H9 (cell line): Measurements from ENCODE around the gene PHF5A. TPM values are rescaled to one million over a fixed set of nuclear protein-coding genes. Genes with fewer than 3 reads are reported as not detected.

Experiments used
- DNase-seq: peaks from one replicate; pipeline ENCODE4 v3.0.0-alpha.2; 2017
- H2AFZ ChIP-seq: one replicate; pipeline ENCODE4 v1.6.1; 2013; ENCODE audit warnings: mild to moderate bottlenecking, low read length, control low read depth, moderate library complexity
- H2AK5ac ChIP-seq: 2 replicates; pipeline ENCODE4 v1.6.1; 2013; ENCODE audit warnings: low read length, control low read depth, mixed read lengths; ENCODE audit not compliant: insufficient read length
- H2BK120ac ChIP-seq: one replicate; pipeline ENCODE4 v1.6.1; 2013; ENCODE audit warnings: low read depth, mild to moderate bottlenecking, low read length, control low read depth, inconsistent platforms; ENCODE audit not compliant: poor library complexity, severe bottlenecking
- H2BK12ac ChIP-seq: 2 replicates; pipeline ENCODE4 v1.6.1; 2013; ENCODE audit warnings: low read length, control low read depth, mixed read lengths, low read depth; ENCODE audit not compliant: insufficient read length
- H2BK15ac ChIP-seq: 2 replicates; pipeline ENCODE4 v1.6.1; 2013; ENCODE audit warnings: low read depth, low read length, control low read depth
- H2BK20ac ChIP-seq: one replicate; pipeline ENCODE4 v1.6.1; 2013; ENCODE audit warnings: low read depth, mild to moderate bottlenecking, low read length, control low read depth, inconsistent platforms; ENCODE audit not compliant: poor library complexity, severe bottlenecking
- H2BK5ac ChIP-seq: 2 replicates; pipeline ENCODE4 v1.6.1; 2013; ENCODE audit warnings: low read length, control low read depth, mixed read lengths; ENCODE audit not compliant: insufficient read length
- H3K14ac ChIP-seq: 2 replicates; pipeline ENCODE4 v1.6.1; 2013; ENCODE audit warnings: low read length, control low read depth; ENCODE audit not compliant: insufficient read depth
- H3K18ac ChIP-seq: 2 replicates; pipeline ENCODE4 v1.6.1; 2013; ENCODE audit warnings: low read depth, mild to moderate bottlenecking, mixed read lengths, low read length, control low read depth; ENCODE audit not compliant: insufficient read length
- H3K23ac ChIP-seq: 2 replicates; pipeline ENCODE4 v1.6.1; 2013; ENCODE audit warnings: low read length, control low read depth, mixed read lengths, low read depth; ENCODE audit not compliant: insufficient read length
- H3K23me2 ChIP-seq: 2 replicates; pipeline ENCODE4 v1.6.1; 2013; ENCODE audit warnings: low read depth, mild to moderate bottlenecking, mixed read lengths, low read length, control low read depth; ENCODE audit not compliant: insufficient read length, poor library complexity, severe bottlenecking
- H3K27ac ChIP-seq: 2 replicates; pipeline ENCODE4 v1.5.1; 2013; ENCODE audit warnings: low read length, control low read depth, mixed read lengths, low read depth; ENCODE audit not compliant: insufficient read length
- H3K27me3 ChIP-seq: 2 replicates; pipeline ENCODE4 v1.6.1; 2013; ENCODE audit warnings: low read length, control low read depth, inconsistent platforms; ENCODE audit not compliant: insufficient read depth
- H3K4ac ChIP-seq: 2 replicates; pipeline ENCODE4 v1.6.1; 2013; ENCODE audit warnings: low read depth, mild to moderate bottlenecking, control low read depth, inconsistent platforms, low read length, moderate library complexity
- H3K4me1 ChIP-seq: 2 replicates; pipeline ENCODE4 v1.6.1; 2013; ENCODE audit warnings: low read length, control low read depth, inconsistent platforms; ENCODE audit not compliant: insufficient read depth
- H3K4me2 ChIP-seq: 2 replicates; pipeline ENCODE4 v1.6.1; 2013; ENCODE audit warnings: low read length, control low read depth, mixed read lengths; ENCODE audit not compliant: insufficient read length, insufficient read depth
- H3K56ac ChIP-seq: 2 replicates; pipeline ENCODE4 v1.6.1; 2013; ENCODE audit warnings: low read depth, mild to moderate bottlenecking, mixed read lengths, low read length, control low read depth; ENCODE audit not compliant: insufficient read length
- H3K79me1 ChIP-seq: 2 replicates; pipeline ENCODE4 v1.6.1; 2013; ENCODE audit warnings: low read depth, mild to moderate bottlenecking, moderate library complexity, low read length, control low read depth, inconsistent platforms; ENCODE audit not compliant: insufficient read depth, poor library complexity, severe bottlenecking
- H3K79me2 ChIP-seq: 2 replicates; pipeline ENCODE4 v1.6.1; 2013; ENCODE audit warnings: low read length, control low read depth, inconsistent platforms; ENCODE audit not compliant: insufficient read depth
- H3K9ac ChIP-seq: 2 replicates; pipeline ENCODE4 v1.6.1; 2013; ENCODE audit warnings: low read length, control low read depth, mixed read lengths; ENCODE audit not compliant: insufficient read length; ENCODE audit errors: extremely low read depth
- H3K9me3 ChIP-seq: one replicate; pipeline ENCODE4 v1.6.1; 2013; ENCODE audit warnings: low read depth, low read length, inconsistent platforms; ENCODE audit not compliant: control insufficient read depth
- H3T11ph ChIP-seq: one replicate; pipeline ENCODE4 v1.6.1; 2013; ENCODE audit warnings: mild to moderate bottlenecking, low read length, control low read depth, inconsistent platforms
- H4K20me1 ChIP-seq: one replicate; pipeline ENCODE4 v1.6.1; 2013; ENCODE audit not compliant: control insufficient read depth, insufficient read length, insufficient read depth
- H4K5ac ChIP-seq: 2 replicates; pipeline ENCODE4 v1.6.1; 2013; ENCODE audit warnings: low read depth, mild to moderate bottlenecking, mixed read lengths, low read length, control low read depth; ENCODE audit not compliant: insufficient read length
- H4K8ac ChIP-seq: replicated peaks from 2 replicates; pipeline ENCODE4 v1.6.1; 2013; ENCODE audit warnings: low read length, control low read depth, mixed read lengths, low read depth; ENCODE audit not compliant: insufficient read length
- H4K91ac ChIP-seq: 2 replicates; pipeline ENCODE4 v1.6.1; 2013; ENCODE audit warnings: low read depth, mild to moderate bottlenecking, moderate library complexity, mixed read lengths, low read length, control low read depth; ENCODE audit not compliant: insufficient read length
- H3K27ac Mint-ChIP-seq, 3 experiments: 2 replicates in 2 of 3; 3 replicates in 1 of 3; pipeline ENCODE4 v1.8.0; 2020 to 2021; ENCODE audit warnings: mixed read lengths in 3 of 3, mild to moderate bottlenecking in 1 of 3, moderate library complexity in 1 of 3
- H3K27me3 Mint-ChIP-seq: 2 replicates; pipeline ENCODE4 v1.8.0; 2021; ENCODE audit warnings: low read depth, mild to moderate bottlenecking, moderate library complexity, mixed read lengths
- H3K36me3 Mint-ChIP-seq, 3 experiments: 2 replicates in 2 of 3; 3 replicates in 1 of 3; pipeline ENCODE4 v1.8.0; 2020 to 2021; ENCODE audit warnings: low read depth in 3 of 3, mixed read lengths in 3 of 3; ENCODE audit not compliant: insufficient read depth in 1 of 3
- H3K4me1 Mint-ChIP-seq, 2 experiments: 2 replicates each; pipeline ENCODE4 v1.8.0; 2020; ENCODE audit warnings: mixed read lengths in 2 of 2
- H3K4me3 Mint-ChIP-seq, 2 experiments: 2 replicates in 1 of 2; 3 replicates in 1 of 2; pipeline ENCODE4 v1.8.0; 2020 to 2021; ENCODE audit warnings: mild to moderate bottlenecking in 2 of 2, mixed read lengths in 2 of 2, moderate library complexity in 1 of 2
- H3K9me3 Mint-ChIP-seq, 2 experiments: 2 replicates in 1 of 2; 3 replicates in 1 of 2; pipeline ENCODE4 v1.8.0; 2020; ENCODE audit warnings: mild to moderate bottlenecking in 2 of 2, mixed read lengths in 2 of 2, moderate library complexity in 1 of 2
- WGBS: extraction: QIAGEN DNeasy Blood & Tissue Kit; methylation state at CpG from one replicate; pipeline ENCODE4 v1.1.7; 2013; ENCODE audit warnings: missing lambda C conversion rate, low lambda C conversion rate, mixed read lengths; ENCODE audit not compliant: insufficient read length; ENCODE audit errors: extremely low coverage; 5-methylcytosine and 5-hydroxymethylcytosine counted together
- total RNA-seq: library from RNA; stranded (reverse); gene quantifications from 2 replicates; pipeline ENCODE4 v1.2.1, GENCODE V29; 2021
- TF ChIP-seq, protein P1 (sequence below): fragments of 200-600 bp; sonication (generic); conservative IDR thresholded peaks from 3 replicates; pipeline ENCODE4 v1.8.0; 2021; ENCODE audit warnings: antibody characterized with exemption, mild to moderate bottlenecking

PHF5A gene
- total RNA-seq, 1 experiment from 2014 or later: 114 TPM

DNA sequence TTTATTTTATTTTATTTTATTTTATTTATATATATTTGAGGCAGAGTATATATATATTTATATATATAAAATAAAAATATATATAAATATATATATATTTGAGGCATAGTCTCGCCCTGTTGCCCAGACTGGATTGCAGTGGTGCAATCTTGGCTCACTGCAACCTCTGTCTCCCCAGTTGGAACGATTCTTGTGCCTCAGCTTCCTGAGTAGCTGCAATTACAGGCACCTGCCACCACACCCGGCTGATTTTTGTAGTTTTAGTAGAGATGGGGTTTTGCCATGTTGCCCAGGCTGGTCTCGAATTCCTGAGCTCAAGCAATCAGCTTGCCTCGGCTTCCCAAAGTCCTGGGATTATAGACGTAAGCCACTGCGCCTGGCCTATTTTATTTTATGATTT is 31.8 kb upstream of the PHF5A start:
- WGBS: no CpG with 5 or more reads among the region's 7 CpGs
- H3T11ph ChIP-seq: no peak overlapping the region
- H4K20me1 ChIP-seq: no peaks in the 10 kb centered on the region
- TF ChIP-seq, protein P1, sequence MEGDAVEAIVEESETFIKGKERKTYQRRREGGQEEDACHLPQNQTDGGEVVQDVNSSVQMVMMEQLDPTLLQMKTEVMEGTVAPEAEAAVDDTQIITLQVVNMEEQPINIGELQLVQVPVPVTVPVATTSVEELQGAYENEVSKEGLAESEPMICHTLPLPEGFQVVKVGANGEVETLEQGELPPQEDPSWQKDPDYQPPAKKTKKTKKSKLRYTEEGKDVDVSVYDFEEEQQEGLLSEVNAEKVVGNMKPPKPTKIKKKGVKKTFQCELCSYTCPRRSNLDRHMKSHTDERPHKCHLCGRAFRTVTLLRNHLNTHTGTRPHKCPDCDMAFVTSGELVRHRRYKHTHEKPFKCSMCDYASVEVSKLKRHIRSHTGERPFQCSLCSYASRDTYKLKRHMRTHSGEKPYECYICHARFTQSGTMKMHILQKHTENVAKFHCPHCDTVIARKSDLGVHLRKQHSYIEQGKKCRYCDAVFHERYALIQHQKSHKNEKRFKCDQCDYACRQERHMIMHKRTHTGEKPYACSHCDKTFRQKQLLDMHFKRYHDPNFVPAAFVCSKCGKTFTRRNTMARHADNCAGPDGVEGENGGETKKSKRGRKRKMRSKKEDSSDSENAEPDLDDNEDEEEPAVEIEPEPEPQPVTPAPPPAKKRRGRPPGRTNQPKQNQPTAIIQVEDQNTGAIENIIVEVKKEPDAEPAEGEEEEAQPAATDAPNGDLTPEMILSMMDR: no peak
- no peak for DNase-seq
- no peak overlapping the region for H2AFZ ChIP-seq
- no peaks in the 10 kb centered on the region for H3K79me1 ChIP-seq
- H2BK12ac ChIP-seq: no peak overlapping the region
- Mint-ChIP-seq H3K27me3 (no peaks in the 10 kb centered on the region), H3K4me3 (no peak overlapping the region), H3K9me3 (no peaks in the 10 kb centered on the region), H3K4me1 (no peaks in the 10 kb centered on the region), H3K27ac (no peak overlapping the region), H3K36me3 (peaks cover 4 to 30% (median 20%) of the 10 kb centered on the region in 3 experiments; a peak in 5 of 7 replicates)
- no peak overlapping the region for H3K18ac ChIP-seq
- H3K79me2 ChIP-seq: no peaks in the 10 kb centered on the region; the same call in 1 of the 2 replicates
- no peak overlapping the region for H2BK120ac ChIP-seq
- H3K56ac ChIP-seq: no peak overlapping the region
- H2BK5ac ChIP-seq: no peak overlapping the region
- H3K23me2 ChIP-seq: no peaks in the 10 kb centered on the region
- H2AK5ac ChIP-seq: no peak overlapping the region
- no peaks in the 10 kb centered on the region for H3K27me3 ChIP-seq
- H3K14ac ChIP-seq: no peak overlapping the region
- H3K4ac ChIP-seq: no peak overlapping the region
- no peak overlapping the region for H4K5ac ChIP-seq
- no peak overlapping the region for H2BK15ac ChIP-seq
- H4K8ac ChIP-seq: no peak overlapping the region
- H2BK20ac ChIP-seq: no peak overlapping the region
- no peaks in the 10 kb centered on the region for H3K4me1 ChIP-seq
- no peak overlapping the region for H4K91ac ChIP-seq
- H3K4me2 ChIP-seq: no peak overlapping the region
- H3K23ac ChIP-seq: no peak overlapping the region
- H3K27ac ChIP-seq: no peak overlapping the region
- H3K9ac ChIP-seq: no peak overlapping the region
- H3K9me3 ChIP-seq: no peaks in the 10 kb centered on the region
